ENCODE results near the gene PRKCA. TPM values are rescaled to one million over a fixed set of nuclear protein-coding genes. Genes with fewer than 3 reads are reported as not detected.

Gene PRKCA
- total RNA-seq, 1 experiment from 2014 or later, result 20.7 TPM

DNA sequence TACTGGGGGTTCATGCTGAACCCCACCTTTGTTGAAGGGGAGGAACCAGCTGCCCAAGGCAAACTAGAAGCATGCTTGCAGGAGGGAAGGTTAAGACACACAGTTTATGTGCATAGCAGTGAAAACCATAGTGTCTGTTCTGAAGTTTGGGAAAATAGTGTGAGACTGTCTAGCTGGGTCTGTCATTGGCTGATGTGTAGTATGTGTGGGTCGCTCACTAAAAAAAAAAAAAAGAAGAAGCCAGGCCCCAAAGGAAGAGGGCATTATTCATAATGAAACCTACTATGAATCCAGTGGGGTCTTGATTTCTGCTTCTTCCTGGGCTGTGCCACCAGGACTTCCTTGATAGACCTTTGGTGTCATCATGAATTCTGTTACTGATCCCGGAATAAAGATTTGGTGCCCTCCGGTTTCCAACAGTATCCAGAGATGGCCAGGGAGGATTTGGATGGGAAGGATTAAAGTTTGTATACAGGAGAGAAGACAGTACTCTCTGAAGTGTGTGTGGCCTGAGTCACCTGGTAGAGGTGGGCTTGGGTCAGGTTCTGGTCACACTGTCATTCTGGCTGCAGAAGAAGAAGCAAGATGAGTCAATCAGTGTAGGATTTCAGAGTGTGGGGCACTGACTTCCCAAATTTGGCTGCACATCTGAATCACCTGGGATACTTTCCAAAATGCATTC is 220.3 kb downstream of the PRKCA start:
- TF ChIP-seq, protein P1, sequence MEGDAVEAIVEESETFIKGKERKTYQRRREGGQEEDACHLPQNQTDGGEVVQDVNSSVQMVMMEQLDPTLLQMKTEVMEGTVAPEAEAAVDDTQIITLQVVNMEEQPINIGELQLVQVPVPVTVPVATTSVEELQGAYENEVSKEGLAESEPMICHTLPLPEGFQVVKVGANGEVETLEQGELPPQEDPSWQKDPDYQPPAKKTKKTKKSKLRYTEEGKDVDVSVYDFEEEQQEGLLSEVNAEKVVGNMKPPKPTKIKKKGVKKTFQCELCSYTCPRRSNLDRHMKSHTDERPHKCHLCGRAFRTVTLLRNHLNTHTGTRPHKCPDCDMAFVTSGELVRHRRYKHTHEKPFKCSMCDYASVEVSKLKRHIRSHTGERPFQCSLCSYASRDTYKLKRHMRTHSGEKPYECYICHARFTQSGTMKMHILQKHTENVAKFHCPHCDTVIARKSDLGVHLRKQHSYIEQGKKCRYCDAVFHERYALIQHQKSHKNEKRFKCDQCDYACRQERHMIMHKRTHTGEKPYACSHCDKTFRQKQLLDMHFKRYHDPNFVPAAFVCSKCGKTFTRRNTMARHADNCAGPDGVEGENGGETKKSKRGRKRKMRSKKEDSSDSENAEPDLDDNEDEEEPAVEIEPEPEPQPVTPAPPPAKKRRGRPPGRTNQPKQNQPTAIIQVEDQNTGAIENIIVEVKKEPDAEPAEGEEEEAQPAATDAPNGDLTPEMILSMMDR (IDR thresholded peaks at IDR 0.05; ENCODE audit: unreplicated experiment), result no peak
- peak; percentile 54 for DNase-seq (ENCODE audit: unreplicated experiment)
- intact Hi-C loops (cut with micrococcal nuclease), result no loop called here
- no TSS peak for BruUV-seq (replicated peaks)
- H3K4me3 Mint-ChIP-seq (ENCODE audit: unreplicated experiment), result no peak overlapping the region
- no peak overlapping the region for H3K27ac Mint-ChIP-seq (ENCODE audit: low read depth, unreplicated experiment)
- H3K27me3 Mint-ChIP-seq (ENCODE audit: insufficient read depth, unreplicated experiment), result no peaks in the 10 kb centered on the region
- no peaks in the 10 kb centered on the region for H3K9me3 Mint-ChIP-seq (ENCODE audit: unreplicated experiment)
- H3K4me1 Mint-ChIP-seq (ENCODE audit: insufficient read depth, unreplicated experiment), result peaks cover 13% of the 10 kb centered on the region
- ChIA-PET CTCF (interaction anchor here (0.6 to 1.0 kb wide), 2 partner anchors 12 to 168 kb away, joined by 3 to 4 read pairs; no protein-coding TSS in a partner anchor), POLR2A (interaction anchor here (0.6 kb wide), 1 partner anchor 8 kb away, joined by 3 read pairs; no protein-coding TSS in a partner anchor)
- H3K36me3 Mint-ChIP-seq (ENCODE audit: insufficient read depth, unreplicated experiment), result no peaks in the 10 kb centered on the region

- TF ChIP-seq, protein P1 (IDR thresholded peaks at IDR 0.05; ENCODE audit: unreplicated experiment), result no peak
- Mint-ChIP-seq H3K27me3 (ENCODE audit: insufficient read depth, unreplicated experiment) (no peaks in the 10 kb centered on the region), H3K4me1 (ENCODE audit: insufficient read depth, unreplicated experiment) (peaks cover 13% of the 10 kb centered on the region), H3K9me3 (ENCODE audit: unreplicated experiment) (no peaks in the 10 kb centered on the region), H3K27ac (ENCODE audit: low read depth, unreplicated experiment) (no peak overlapping the region), H3K4me3 (ENCODE audit: unreplicated experiment) (no peak overlapping the region), H3K36me3 (ENCODE audit: insufficient read depth, unreplicated experiment) (no peaks in the 10 kb centered on the region)
- DNase-seq (ENCODE audit: unreplicated experiment), result no peak
- POLR2A ChIA-PET, result no interaction called here
- BruUV-seq (replicated peaks), result no TSS peak
- intact Hi-C loops (cut with micrococcal nuclease), result no loop called here
- CTCF ChIA-PET, result no interaction called here
Measured at GRCh38 chr17:66523378-66524200, 221.2 kb downstream of the PRKCA start.

DNA sequence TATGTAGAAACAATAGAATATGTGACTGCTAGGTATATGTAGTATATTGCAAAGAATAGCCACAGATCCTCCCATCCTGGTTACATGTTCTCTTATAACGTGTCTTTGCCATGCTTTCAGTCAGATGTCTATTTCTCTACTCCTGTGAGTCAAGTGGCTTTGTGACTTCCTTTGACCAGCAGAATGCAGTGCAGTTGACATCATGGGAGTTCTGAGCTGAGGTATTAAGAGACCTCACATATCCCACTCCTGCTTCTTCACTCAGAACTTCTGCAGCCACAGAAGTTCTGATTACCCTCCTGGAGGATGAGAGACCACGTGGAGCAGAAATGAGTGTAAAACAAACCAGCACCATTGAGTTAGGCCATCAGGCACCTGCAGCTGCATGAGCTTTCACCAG is 222.5 kb downstream of the PRKCA start:
- H3K4me1 Mint-ChIP-seq (ENCODE audit: insufficient read depth, unreplicated experiment), result peaks cover 13% of the 10 kb centered on the region
- no TSS peak for BruUV-seq (replicated peaks)
- H3K9me3 Mint-ChIP-seq (ENCODE audit: unreplicated experiment), result no peaks in the 10 kb centered on the region
- H3K27me3 Mint-ChIP-seq (ENCODE audit: insufficient read depth, unreplicated experiment), result no peaks in the 10 kb centered on the region
- ChIA-PET CTCF (interaction anchor here (0.6 kb wide), 1 partner anchor 39 kb away, joined by 4 read pairs; no protein-coding TSS in a partner anchor), POLR2A (interaction anchor here (0.7 kb wide), 1 partner anchor 57 kb away, joined by 3 read pairs; no protein-coding TSS in a partner anchor)
- no peak overlapping the region for H3K4me3 Mint-ChIP-seq (ENCODE audit: unreplicated experiment)
- no peaks in the 10 kb centered on the region for H3K36me3 Mint-ChIP-seq (ENCODE audit: insufficient read depth, unreplicated experiment)
- H3K27ac Mint-ChIP-seq (ENCODE audit: low read depth, unreplicated experiment), result no peak overlapping the region
- DNase-seq (ENCODE audit: unreplicated experiment), result no peak
- intact Hi-C loops (cut with micrococcal nuclease), result no loop called here
- TF ChIP-seq, protein P1 (IDR thresholded peaks at IDR 0.05; ENCODE audit: unreplicated experiment), result no peak

- peaks cover 13% of the 10 kb centered on the region for H3K4me1 Mint-ChIP-seq (ENCODE audit: insufficient read depth, unreplicated experiment)
- CTCF ChIA-PET, result interaction anchor here (0.6 kb wide), 1 partner anchor 40 kb away, joined by 4 read pairs; no protein-coding TSS in a partner anchor
Measured at GRCh38 chr17:66525338-66525737, 222.9 kb downstream of the PRKCA start.

More at GRCh38 chr17:66525338-66525737, 222.9 kb downstream of the PRKCA start:
- no TSS peak for BruUV-seq (replicated peaks)
- Mint-ChIP-seq H3K4me3 (ENCODE audit: unreplicated experiment) (no peak overlapping the region), H3K27ac (ENCODE audit: low read depth, unreplicated experiment) (no peak overlapping the region), H3K9me3 (ENCODE audit: unreplicated experiment) (no peaks in the 10 kb centered on the region), H3K27me3 (ENCODE audit: insufficient read depth, unreplicated experiment) (no peaks in the 10 kb centered on the region), H3K36me3 (ENCODE audit: insufficient read depth, unreplicated experiment) (no peaks in the 10 kb centered on the region)
- POLR2A ChIA-PET, result no interaction called here
- TF ChIP-seq, protein P1 (IDR thresholded peaks at IDR 0.05; ENCODE audit: unreplicated experiment), result no peak
- DNase-seq (ENCODE audit: unreplicated experiment), result no peak
- intact Hi-C loops (cut with micrococcal nuclease), result no loop called here

Data from MCF 10A (cell line).